Common myeloid progenitor, CD34-positive (primary cell): ENCODE measurements around the gene METTL8.

Experiments used
- CTCF ChIA-PET: fragments of 350-600 bp; sonication (Branson Sonifier 250); formaldehyde crosslinking; loops from one replicate; lab custom pipeline; 2021; ENCODE audit warnings: antibody characterized with exemption; lab: Charles Lee
- POLR2A ChIA-PET: fragments of 350-600 bp; sonication (Branson Sonifier 250); formaldehyde crosslinking; loops from one replicate; lab custom pipeline; 2021; ENCODE audit warnings: antibody characterized with exemption; lab: Charles Lee
- DNase-seq, 3 donors: peaks; one replicate each; pipeline versions ENCODE4 v3.0.0 to v3.0.0-alpha.2; 2013
- H3K27ac ChIP-seq, 2 experiments: 1 replicate in 1 of 2; 2 replicates in 1 of 2; pipeline ENCODE4 v1.7.0; 2013; ENCODE audit warnings: inconsistent platforms in 2 of 2, low read length in 2 of 2, mild to moderate bottlenecking in 2 of 2, low read depth in 1 of 2, moderate library complexity in 1 of 2; ENCODE audit not compliant: severe bottlenecking in 2 of 2, insufficient read depth in 1 of 2, poor library complexity in 1 of 2
- H3K27me3 ChIP-seq, 5 experiments: replicated peaks in 2 of 5; 1 replicate in 3 of 5; 2 replicates in 2 of 5; pipeline versions ENCODE4 v1.6.1 to v1.7.0; 2013; ENCODE audit warnings: low read length in 4 of 5, mild to moderate bottlenecking in 2 of 5, moderate library complexity in 2 of 5, inconsistent platforms in 1 of 5; ENCODE audit not compliant: insufficient read depth in 5 of 5, control insufficient read depth in 4 of 5
- H3K36me3 ChIP-seq, 4 experiments: 1 replicate in 2 of 4; 2 replicates in 2 of 4; pipeline versions ENCODE4 v1.6.1 to v1.7.0; 2013; ENCODE audit warnings: low read length in 3 of 4, control low read depth in 1 of 4, mild to moderate bottlenecking in 1 of 4; ENCODE audit not compliant: control insufficient read depth in 4 of 4, insufficient read depth in 4 of 4
- H3K4me1 ChIP-seq, 4 experiments: 1 replicate in 3 of 4; 2 replicates in 1 of 4; pipeline versions ENCODE4 v1.6.1 to v1.7.1; 2013; ENCODE audit warnings: low read length in 3 of 4, mild to moderate bottlenecking in 3 of 4, control low read depth in 1 of 4, inconsistent platforms in 1 of 4, moderate library complexity in 1 of 4; ENCODE audit not compliant: control insufficient read depth in 4 of 4, insufficient read depth in 4 of 4; ENCODE audit errors: control extremely low read depth in 1 of 4
- H3K4me3 ChIP-seq, 7 experiments: 1 replicate in 4 of 7; 2 replicates in 3 of 7; pipeline versions ENCODE4 v1.5.1 to v1.7.0; 2013; ENCODE audit warnings: mild to moderate bottlenecking in 7 of 7, low read length in 6 of 7, moderate library complexity in 6 of 7, inconsistent platforms in 2 of 7, low read depth in 2 of 7, control low read depth in 1 of 7; ENCODE audit not compliant: insufficient read depth in 4 of 7, control insufficient read depth in 1 of 7; ENCODE audit errors: extremely low read depth in 1 of 7
- H3K9me3 ChIP-seq, 5 experiments: 1 replicate in 4 of 5; 2 replicates in 1 of 5; pipeline versions ENCODE4 v1.6.1 to v1.7.1; 2013; ENCODE audit warnings: low read length in 4 of 5, mild to moderate bottlenecking in 2 of 5, inconsistent platforms in 1 of 5, low read depth in 1 of 5, moderate library complexity in 1 of 5; ENCODE audit not compliant: control insufficient read depth in 4 of 5, insufficient read depth in 2 of 5; ENCODE audit errors: control extremely low read depth in 1 of 5
- WGBS: methylation state at CpG from one replicate; pipeline ENCODE4 v1.1.5; 2013; ENCODE audit not compliant: insufficient coverage; 5-methylcytosine and 5-hydroxymethylcytosine counted together

Gene METTL8

GRCh38 chr2:171470129-171470528 is 36.3 kb upstream of the METTL8 start:
- Histone ChIP-seq H3K27ac (no peak overlapping the region), H3K4me1 (no peaks in the 10 kb centered on the region), H3K36me3 (peaks cover 16 to 40% (median 32%) of the 10 kb centered on the region in 4 experiments), H3K9me3 (no peaks in the 10 kb centered on the region), H3K4me3 (no peak overlapping the region), H3K27me3 (no peaks in the 10 kb centered on the region)
- ChIA-PET CTCF (no interaction called here), POLR2A (no interaction called here)
- DNase-seq, result no peak
- WGBS, result 94% methylated on average over 4 of the region's 5 CpGs

- Histone ChIP-seq H3K36me3 (peaks cover 13 to 32% (median 24%) of the 10 kb centered on the region in 4 experiments), H3K4me1 (no peaks in the 10 kb centered on the region), H3K4me3 (no peak overlapping the region), H3K9me3 (no peaks in the 10 kb centered on the region), H3K27ac (no peak overlapping the region), H3K27me3 (no peaks in the 10 kb centered on the region)
- DNase-seq, result no peak
- ChIA-PET CTCF (no interaction called here), POLR2A (no interaction called here)
- 100% methylated on average over 1 of the region's 4 CpGs for WGBS
Measured at GRCh38 chr2:171469176-171469575, 35.4 kb upstream of the METTL8 start.

GRCh38 chr2:171460537-171460936 is 26.7 kb upstream of the METTL8 start:
- ChIA-PET POLR2A (interaction anchor here (0.7 kb wide), 1 partner anchor 134 kb away, joined by 3 read pairs; no protein-coding TSS in a partner anchor), CTCF (interaction anchor here (0.8 kb wide), 1 partner anchor 13 kb away, joined by 3 read pairs; no protein-coding TSS in a partner anchor)
- H3K27ac ChIP-seq, result no peak overlapping the region
- peaks cover 0 to 19% (median 4%) of the 10 kb centered on the region in 5 experiments for H3K9me3 ChIP-seq
- DNase-seq, result no peak
- H3K36me3 ChIP-seq, result peaks cover 20 to 37% (median 28%) of the 10 kb centered on the region in 4 experiments
- no peaks in the 10 kb centered on the region for H3K4me1 ChIP-seq
- 100% methylated on average over 1 of the region's 1 CpG for WGBS
- no peak overlapping the region for H3K4me3 ChIP-seq
- no peaks in the 10 kb centered on the region for H3K27me3 ChIP-seq

- CTCF ChIA-PET, result interaction anchor here (1.5 kb wide), 1 partner anchor 46 kb away, joined by 3 read pairs; no protein-coding TSS in a partner anchor
Measured at GRCh38 chr2:171459498-171459897, 25.7 kb upstream of the METTL8 start.

GRCh38 chr2:171452773-171453172 is 19.0 kb upstream of the METTL8 start:
- POLR2A ChIA-PET, result interaction anchor here (0.8 kb wide), 1 partner anchor 71 kb away, joined by 3 read pairs; no protein-coding TSS in a partner anchor
- no peak for DNase-seq
- no peak overlapping the region for H3K4me3 ChIP-seq
- 100% methylated on average over 1 of the region's 4 CpGs for WGBS
- CTCF ChIA-PET, result no interaction called here
- H3K36me3 ChIP-seq, result peaks cover 12 to 48% (median 28%) of the 10 kb centered on the region in 4 experiments
- no peaks in the 10 kb centered on the region for H3K4me1 ChIP-seq
- peaks cover 0 to under 1% (median 0%) of the 10 kb centered on the region in 5 experiments for H3K9me3 ChIP-seq
- H3K27me3 ChIP-seq, result no peaks in the 10 kb centered on the region
- H3K27ac ChIP-seq, result no peak overlapping the region

More at GRCh38 chr2:171459498-171459897, 25.7 kb upstream of the METTL8 start:
- Histone ChIP-seq H3K36me3 (peaks cover 20 to 43% (median 31%) of the 10 kb centered on the region in 4 experiments), H3K27ac (no peak overlapping the region), H3K9me3 (peaks cover 0 to 19% (median 4%) of the 10 kb centered on the region in 5 experiments), H3K4me3 (no peak overlapping the region), H3K27me3 (no peaks in the 10 kb centered on the region), H3K4me1 (no peaks in the 10 kb centered on the region)
- DNase-seq, result no peak
- POLR2A ChIA-PET, result no interaction called here

GRCh38 chr2:171451074-171451473 is 17.3 kb upstream of the METTL8 start:
- H3K9me3 ChIP-seq, result no peaks in the 10 kb centered on the region
- no peaks in the 10 kb centered on the region for H3K4me1 ChIP-seq
- H3K27ac ChIP-seq, result no peak overlapping the region
- H3K36me3 ChIP-seq, result peaks cover 8 to 39% (median 21%) of the 10 kb centered on the region in 4 experiments
- ChIA-PET CTCF (interaction anchor here (0.8 to 1.2 kb wide), 2 partner anchors 21 to 478 kb away, joined by 3 to 4 read pairs; no protein-coding TSS in a partner anchor), POLR2A (no interaction called here)
- no peak overlapping the region for H3K4me3 ChIP-seq
- DNase-seq, result no peak
- H3K27me3 ChIP-seq, result no peaks in the 10 kb centered on the region

GRCh38 chr2:171447675-171448074 is 13.9 kb upstream of the METTL8 start:
- Histone ChIP-seq H3K27me3 (no peaks in the 10 kb centered on the region), H3K27ac (no peak overlapping the region), H3K4me3 (no peak overlapping the region), H3K36me3 (peaks cover 8 to 40% (median 25%) of the 10 kb centered on the region in 4 experiments), H3K9me3 (no peaks in the 10 kb centered on the region), H3K4me1 (no peaks in the 10 kb centered on the region)
- ChIA-PET POLR2A (interaction anchor here (0.5 to 0.6 kb wide), 2 partner anchors 10 to 42 kb away, joined by 3 to 4 read pairs; no protein-coding TSS in a partner anchor), CTCF (interaction anchor here (1.0 to 1.1 kb wide), 2 partner anchors 13 to 445 kb away, joined by 3 read pairs; no protein-coding TSS in a partner anchor)
- WGBS, result 93% methylated on average over 2 of the region's 2 CpGs
- DNase-seq, result peak; percentile 7 to 24 (median 8)
